Measurements from ENCODE around the gene TERT.
"Not testable (repeated sequence)": the region's sequence is repeated elsewhere in the genome, so short reads cannot be mapped to it uniquely, and the experiment has no call there.

The TERT gene

DNA sequence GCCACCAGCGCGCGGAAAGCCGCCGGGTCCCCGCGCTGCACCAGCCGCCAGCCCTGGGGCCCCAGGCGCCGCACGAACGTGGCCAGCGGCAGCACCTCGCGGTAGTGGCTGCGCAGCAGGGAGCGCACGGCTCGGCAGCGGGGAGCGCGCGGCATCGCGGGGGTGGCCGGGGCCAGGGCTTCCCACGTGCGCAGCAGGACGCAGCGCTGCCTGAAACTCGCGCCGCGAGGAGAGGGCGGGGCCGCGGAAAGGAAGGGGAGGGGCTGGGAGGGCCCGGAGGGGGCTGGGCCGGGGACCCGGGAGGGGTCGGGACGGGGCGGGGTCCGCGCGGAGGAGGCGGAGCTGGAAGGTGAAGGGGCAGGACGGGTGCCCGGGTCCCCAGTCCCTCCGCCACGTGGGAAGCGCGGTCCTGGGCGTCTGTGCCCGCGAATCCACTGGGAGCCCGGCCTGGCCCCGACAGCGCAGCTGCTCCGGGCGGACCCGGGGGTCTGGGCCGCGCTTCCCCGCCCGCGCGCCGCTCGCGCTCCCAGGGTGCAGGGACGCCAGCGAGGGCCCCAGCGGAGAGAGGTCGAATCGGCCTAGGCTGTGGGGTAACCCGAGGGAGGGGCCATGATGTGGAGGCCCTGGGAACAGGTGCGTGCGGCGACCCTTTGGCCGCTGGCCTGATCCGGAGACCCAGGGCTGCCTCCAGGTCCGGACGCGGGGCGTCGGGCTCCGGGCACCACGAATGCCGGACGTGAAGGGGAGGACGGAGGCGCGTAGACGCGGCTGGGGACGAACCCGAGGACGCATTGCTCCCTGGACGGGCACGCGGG, at the start of gene TERT:
Gene TERT, minus strand, starts transcription at position 234 of the 815 bp plus-strand sequence. Its CDS starts 79 bp downstream, at position 155.
- DNase-seq = no peak

DNA sequence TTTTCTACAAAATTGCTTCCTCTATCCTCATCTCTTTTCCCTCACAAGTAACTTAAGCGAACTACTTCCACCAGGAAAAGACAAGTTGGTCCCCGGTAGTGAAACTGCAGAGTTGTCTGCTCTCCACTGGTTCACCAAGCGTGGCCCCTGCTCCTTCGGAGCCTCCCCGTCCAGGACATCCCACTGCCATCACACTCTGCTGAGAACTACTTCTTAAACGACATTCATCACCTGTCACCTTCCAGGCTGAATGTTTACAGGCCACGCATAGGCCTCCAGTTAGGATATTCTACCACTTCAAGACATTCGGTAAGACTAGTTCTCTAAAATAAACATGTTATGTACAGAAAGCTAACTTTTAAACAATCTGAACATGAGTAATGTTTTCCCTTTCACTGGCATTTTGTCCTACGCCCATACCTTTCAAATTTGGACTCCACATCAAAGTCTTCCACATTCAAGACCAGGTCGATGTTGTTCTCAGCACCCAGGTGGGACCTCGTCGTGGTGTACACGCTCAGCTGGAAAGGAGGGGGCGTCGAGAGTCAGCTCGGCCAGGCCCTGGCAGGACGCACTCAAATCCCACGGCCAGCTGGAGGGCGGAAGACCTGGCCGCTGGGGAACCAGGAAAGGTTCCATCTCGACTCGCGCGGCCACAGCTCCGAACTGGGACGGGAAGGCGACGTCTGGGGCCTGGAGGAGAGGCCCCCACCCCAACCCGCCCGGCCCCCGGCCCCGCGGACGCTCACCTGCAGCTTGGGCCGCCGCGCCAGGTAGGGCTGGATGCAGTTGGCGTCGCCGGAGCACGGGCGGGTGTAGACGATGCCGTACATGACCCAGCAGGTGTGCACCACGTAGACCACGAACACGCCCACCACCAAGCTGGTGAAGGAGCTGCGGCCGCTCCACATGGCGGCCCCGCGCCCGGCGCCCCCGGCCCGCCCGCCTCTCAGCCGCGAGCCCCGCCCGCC, 49.3 kb upstream of the TERT start:
- DNase-seq = no peak

DNA sequence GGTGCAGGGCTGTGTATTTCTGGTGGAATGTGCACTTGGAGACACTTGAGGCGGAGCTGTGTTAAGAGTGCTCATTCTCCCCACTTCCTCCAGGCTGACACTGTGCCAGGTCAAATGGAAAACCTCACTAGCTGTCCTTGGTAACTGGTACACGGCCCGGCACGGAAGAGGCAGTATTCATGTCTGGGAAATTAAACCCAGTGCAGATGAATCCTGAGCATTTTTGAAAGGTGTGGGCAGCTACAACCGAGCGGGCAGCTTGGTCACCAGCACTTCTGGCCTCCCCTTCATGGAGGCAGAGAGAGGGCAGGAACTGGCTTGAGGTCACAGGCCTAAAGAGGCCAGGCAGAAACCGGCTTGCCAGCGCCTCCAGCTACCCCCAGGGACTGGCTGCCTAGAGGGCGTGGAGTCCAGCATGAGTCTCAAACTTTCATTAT, 48.5 kb upstream of the TERT start:
- no peak for DNase-seq

DNA sequence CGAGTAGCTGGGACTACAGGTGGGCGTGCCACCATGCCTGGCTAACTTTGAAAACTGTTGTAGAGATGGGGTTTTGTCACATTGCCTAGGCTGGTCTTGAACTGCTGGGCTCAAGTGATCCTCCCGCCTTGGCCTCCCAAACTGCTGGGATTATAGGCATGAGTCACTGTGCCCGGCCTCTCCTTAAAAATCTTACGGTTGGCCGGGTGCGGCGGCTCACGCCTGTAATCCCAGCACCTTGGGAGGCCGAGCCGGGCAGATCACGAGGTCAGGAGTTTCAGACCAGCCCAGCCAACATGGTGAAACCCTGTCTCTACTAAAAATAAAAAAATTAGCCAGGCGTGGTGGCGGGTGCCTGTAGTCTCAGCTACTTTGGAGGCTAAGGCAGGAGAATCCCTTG, 47.8 kb upstream of the TERT start:
- not testable (repeated sequence) for DNase-seq

GRCh38 chr5:1342268-1342667, 47.4 kb upstream of the TERT start:
- DNase-seq = no peak

DNA sequence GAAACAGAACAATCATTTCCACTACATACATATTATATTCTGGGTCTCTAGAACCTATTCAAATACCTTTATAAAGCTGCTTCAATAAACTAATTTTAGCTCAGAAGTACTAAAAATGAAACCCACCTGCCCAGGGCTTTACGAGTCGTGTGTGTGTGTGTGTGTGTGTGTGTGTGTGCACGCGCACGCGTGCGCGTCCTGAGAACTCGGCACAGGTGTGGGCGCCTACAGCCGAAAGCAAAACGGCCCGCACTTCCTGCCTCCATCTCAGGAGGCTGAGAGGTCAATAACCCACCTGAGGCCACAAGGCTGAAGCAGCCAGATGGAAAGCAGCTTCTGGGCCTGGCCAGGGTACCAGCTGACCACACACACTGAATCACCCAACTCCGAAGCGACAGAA, 47.0 kb upstream of the TERT start:
- DNase-seq = no peak

- not testable (repeated sequence) for DNase-seq
Measured at GRCh38 chr5:1339818-1340210, 44.9 kb upstream of the TERT start.

DNA sequence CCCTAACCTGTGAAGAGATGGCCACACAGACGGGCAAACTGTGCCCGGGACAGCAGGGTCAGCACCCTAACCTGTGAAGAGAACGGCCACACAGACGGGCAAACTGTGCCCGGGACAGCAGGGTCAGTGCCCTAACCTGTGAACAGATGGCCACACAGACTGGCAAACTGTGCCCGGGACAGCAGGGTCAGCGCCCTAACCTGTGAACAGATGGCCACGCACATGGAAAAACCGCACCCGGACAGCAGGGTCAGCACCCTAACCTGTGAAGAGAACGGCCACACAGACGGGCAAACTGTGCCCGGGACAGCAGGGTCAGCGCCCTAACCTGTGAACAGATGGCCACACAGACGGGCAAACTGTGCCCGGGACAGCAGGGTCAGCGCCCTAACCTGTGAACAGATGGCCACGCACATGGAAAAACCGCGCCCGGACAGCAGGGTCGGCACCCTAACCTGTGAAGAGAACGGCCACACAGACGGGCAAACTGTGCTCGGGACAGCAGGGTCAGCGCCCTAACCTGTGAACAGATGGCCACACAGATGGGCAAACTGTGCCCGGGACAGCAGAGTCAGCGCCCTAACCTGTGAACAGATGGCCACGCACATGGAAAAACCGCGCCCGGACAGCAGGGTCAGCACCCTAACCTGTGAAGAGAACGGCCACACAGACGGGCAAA, 44.4 kb upstream of the TERT start:
- not testable (repeated sequence) for DNase-seq

DNA sequence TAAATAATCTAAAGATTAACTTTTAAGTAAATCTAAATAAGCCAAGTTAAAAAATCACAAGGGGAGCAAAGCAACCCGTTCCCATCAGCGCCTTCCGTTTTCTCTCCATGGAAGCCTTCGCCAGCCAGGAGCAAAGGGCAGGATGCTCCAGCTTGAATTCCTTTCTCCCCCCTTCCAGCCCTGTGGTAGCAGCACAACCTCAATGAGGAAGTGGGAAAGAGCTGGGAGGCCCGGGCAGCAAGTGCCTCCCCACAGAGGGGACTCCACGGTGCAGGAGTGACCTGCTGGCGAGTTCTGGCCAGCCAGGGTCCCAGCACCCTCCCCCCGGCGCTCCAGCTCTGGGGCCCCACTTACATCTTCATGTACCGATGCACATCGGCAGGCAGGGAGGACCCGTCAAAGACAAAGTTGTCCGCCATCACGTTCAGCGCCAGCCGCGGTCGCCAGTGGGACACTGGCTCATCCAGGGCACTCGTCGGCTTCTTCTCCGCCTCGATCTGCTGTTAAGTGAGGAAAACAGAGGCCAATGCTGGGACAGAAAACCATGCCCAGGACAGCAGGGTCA, 43.7 kb upstream of the TERT start:
- no peak for DNase-seq

- DNase-seq = no peak
Measured at GRCh38 chr5:1338196-1338490, 43.3 kb upstream of the TERT start.

GRCh38 chr5:1337489-1338195, 42.8 kb upstream of the TERT start:
- no peak for DNase-seq

- no peak for DNase-seq
Measured at GRCh38 chr5:1336749-1337488, 42.1 kb upstream of the TERT start.

DNA sequence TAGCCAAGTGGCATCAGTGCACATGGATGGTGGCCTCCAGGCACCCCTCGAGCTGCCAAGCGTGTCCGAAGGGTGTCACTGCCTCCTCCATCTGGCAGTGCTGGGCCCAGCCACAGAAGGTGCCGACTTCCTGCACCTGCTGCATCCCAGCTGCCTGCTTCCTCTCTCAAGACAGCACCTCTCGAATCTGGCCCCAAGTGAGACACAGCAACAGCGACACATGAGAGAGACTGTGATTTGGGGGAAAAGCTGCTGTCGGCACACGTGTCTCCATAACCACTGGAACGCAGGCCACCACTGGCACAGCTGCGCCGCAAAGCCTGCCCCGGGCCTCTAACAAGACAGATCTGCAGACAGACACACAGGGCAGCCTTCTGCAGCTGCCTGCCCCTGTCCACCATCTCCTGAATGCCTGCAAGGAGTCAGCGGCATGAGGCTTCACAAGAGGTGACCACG, 41.3 kb upstream of the TERT start:
- no peak for DNase-seq

DNA sequence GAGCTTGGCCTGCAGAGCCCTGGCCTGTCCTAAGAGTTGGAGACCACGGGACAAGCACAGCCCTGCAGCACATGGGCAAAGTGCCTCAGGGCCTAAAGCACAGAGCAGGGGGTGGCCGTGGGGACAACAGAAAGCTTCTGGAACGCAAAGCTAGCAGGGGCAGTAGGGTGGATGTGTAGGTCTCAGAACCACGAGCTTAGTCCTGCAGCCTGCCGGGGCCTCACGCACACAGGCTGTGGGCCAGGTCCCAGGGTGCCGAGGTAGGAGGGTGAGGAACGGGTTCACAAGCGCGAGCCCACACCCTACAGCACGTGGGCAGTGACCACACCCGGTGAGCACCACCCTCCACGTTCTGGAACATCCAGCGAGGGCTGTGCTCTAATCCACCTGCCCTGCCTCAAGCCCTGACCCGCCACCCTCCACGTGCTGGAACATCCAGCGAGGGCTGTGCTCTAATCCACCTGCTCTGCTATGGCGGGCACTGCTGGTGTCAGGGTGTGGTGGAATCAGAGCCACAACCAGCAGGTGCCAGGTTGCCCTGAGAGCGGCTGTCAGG, 40.8 kb upstream of the TERT start:
- DNase-seq = no peak

- no peak for DNase-seq
Measured at GRCh38 chr5:1334831-1335539, 40.1 kb upstream of the TERT start.

DNA sequence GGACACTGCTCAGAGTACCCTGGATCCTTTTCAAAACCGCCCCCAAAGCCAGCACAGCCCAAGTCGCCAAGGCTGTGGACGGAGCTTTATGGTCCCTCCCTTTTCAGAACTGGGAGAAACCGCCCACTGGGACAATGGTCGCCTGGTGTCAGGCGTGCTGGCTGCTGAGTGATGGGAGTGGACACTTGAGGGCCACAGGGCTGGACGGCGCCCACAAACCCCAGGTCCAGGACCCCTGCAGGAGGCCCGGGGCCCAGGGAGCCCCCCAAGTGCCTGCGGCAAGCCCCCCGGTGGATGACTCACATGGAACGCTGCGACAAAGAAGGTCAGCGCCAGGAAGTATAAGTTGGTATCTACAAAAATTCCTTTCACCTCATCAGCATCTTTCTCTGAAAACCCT, 39.1 kb upstream of the TERT start:
- DNase-seq = no peak

- DNase-seq = not testable (repeated sequence)
Measured at GRCh38 chr5:1333286-1333685, 38.4 kb upstream of the TERT start.

GRCh38 chr5:1332461-1333001, 37.7 kb upstream of the TERT start:
- DNase-seq = no peak

GRCh38 chr5:1331861-1332405, 37.1 kb upstream of the TERT start:
- no peak for DNase-seq
